Measurements from ENCODE around the gene MEAK7. TPM values are rescaled to one million over a fixed set of nuclear protein-coding genes. Genes with fewer than 3 reads are reported as not detected.

MEAK7 gene
- total and polyA plus RNA-seq, 2 of the 8 experiments (the other 6 are each of a cell fraction or from before 2014, with no cell fraction given): 9.6 to 19.6 TPM

GRCh38 chr16:84540194-84540593 is 35.7 kb upstream of the MEAK7 start:
- Histone ChIP-seq H3K4me3 (ENCODE audit: extremely low read depth in 1 of 4, insufficient read depth in 2 of 4, low read depth in 3 of 4, low read length in 4 of 4) (no peak overlapping the region), H3K79me1 (ENCODE audit: low read depth, low read length) (no peaks in the 10 kb centered on the region), H3K14ac (ENCODE audit: insufficient read length) (no peak overlapping the region), H2BK5ac (ENCODE audit: low read depth, low read length) (no peak overlapping the region), H2AK5ac (ENCODE audit: low read depth, low read length) (no peak overlapping the region), H2AFZ (ENCODE audit: low read length) (no peak overlapping the region), H4K8ac (ENCODE audit: extremely low read depth, insufficient read depth, low read length) (no peak overlapping the region), H2BK120ac (replicated peaks; ENCODE audit: low read depth, low read length) (no peak overlapping the region), H3K4me1 (replicated peaks in 1 of 4; ENCODE audit: control insufficient read depth in 3 of 4, insufficient read depth in 4 of 4, low read length in 3 of 4) (peaks cover 3 to 11% (median 8%) of the 10 kb centered on the region in 4 experiments), H3K18ac (ENCODE audit: extremely low read depth, low read length) (no peak overlapping the region), H3K23me2 (ENCODE audit: low read depth, low read length) (no peaks in the 10 kb centered on the region), H2BK20ac (ENCODE audit: low read length) (no peak overlapping the region), H3K4me2 (ENCODE audit: insufficient read depth in 1 of 2, low read depth in 2 of 2, low read length in 2 of 2) (no peak overlapping the region), H3K27ac (ENCODE audit: low read depth, low read length) (no peak overlapping the region), H3K9me3 (ENCODE audit: insufficient read depth in 2 of 2, low read depth in 1 of 2, low read length in 1 of 2) (no peaks in the 10 kb centered on the region), H4K5ac (ENCODE audit: insufficient read length, low read depth, low read length) (no peak overlapping the region), H3K79me2 (ENCODE audit: control insufficient read depth in 1 of 2, insufficient read depth in 2 of 2, low read length in 2 of 2) (no peaks in the 10 kb centered on the region), H3K4ac (replicated peaks; ENCODE audit: insufficient read length, low read depth, low read length) (no peak overlapping the region), H3K9ac (replicated peaks in 1 of 4; ENCODE audit: extremely low read depth in 1 of 4, low read depth in 3 of 4, low read length in 3 of 4) (no peak overlapping the region), H3K27me3 (replicated peaks in 1 of 4; ENCODE audit: control insufficient read depth in 3 of 4, extremely low read depth in 1 of 4, insufficient read depth in 3 of 4, low read length in 3 of 4) (no peaks in the 10 kb centered on the region), H4K20me1 (replicated peaks in 1 of 2; ENCODE audit: control insufficient read depth in 1 of 2, insufficient read depth in 2 of 2, low read length in 2 of 2) (no peaks in the 10 kb centered on the region), H3K56ac (replicated peaks; ENCODE audit: insufficient read length, low read depth, low read length) (no peak overlapping the region), H2BK15ac (ENCODE audit: low read length) (no peak overlapping the region), H2BK12ac (ENCODE audit: low read depth, low read length) (no peak overlapping the region), H4K91ac (replicated peaks; ENCODE audit: insufficient read length, low read length) (no peak overlapping the region), H3K36me3 (ENCODE audit: control insufficient read depth in 2 of 4, insufficient read depth in 4 of 4, low read length in 3 of 4) (no peaks in the 10 kb centered on the region), H3K23ac (ENCODE audit: insufficient read length) (no peak overlapping the region)
- POLR2A ChIA-PET (ENCODE audit: partially characterized antibody): interaction anchor here (0.6 to 2.2 kb wide), 5 partner anchors 9 to 18 kb away, joined by 3 to 8 read pairs (median 7); no protein-coding TSS in a partner anchor
- CTCF ChIA-PET (ENCODE audit: partially characterized antibody): interaction anchor here (1.3 to 1.8 kb wide), 3 partner anchors 20 to 34 kb away, joined by 3 to 7 read pairs (median 5); no protein-coding TSS in a partner anchor
- WGBS, 2 experiments (ENCODE audit: extremely low coverage in 1 of 2, insufficient coverage in 1 of 2, insufficient read length in 1 of 2, insufficient replicate concordance in 2 of 2, low coverage in 1 of 2, low lambda C conversion rate in 2 of 2, missing lambda C conversion rate in 1 of 2): 92% methylated on average over 4 of the region's 4 CpGs; no CpG with 5 or more reads in 1 of the 2 experiments
- FAIRE-seq (no peak), DNase-seq (ENCODE audit: low read depth in 1 of 2, low spot score in 2 of 2) (no peak)
- TF ChIP-seq FOSL1 (IDR thresholded peaks at IDR 0.05; ENCODE audit: insufficient read depth, low read depth, low read length): no peak
- TF ChIP-seq CEBPB (IDR thresholded peaks at IDR 0.05; ENCODE audit: low read depth, low read length): no peak
- TF ChIP-seq YY1 (IDR thresholded peaks at IDR 0.05; ENCODE audit: low read depth, low read length): no peak
- no peak for TF ChIP-seq BRCA1 (IDR thresholded peaks at IDR 0.05; ENCODE audit: low read depth, low read length)
- no peak for TF ChIP-seq ZNF274 (IDR thresholded peaks at IDR 0.05; ENCODE audit: borderline replicate concordance, extremely low read depth, low read length)
- TF ChIP-seq POU5F1 (IDR thresholded peaks at IDR 0.05; ENCODE audit: low read depth, low read length): no peak
- no peak for TF ChIP-seq KDM1A (IDR thresholded peaks at IDR 0.05; ENCODE audit: borderline replicate concordance, low read length)
- TF ChIP-seq JUN (IDR thresholded peaks at IDR 0.05; ENCODE audit: low read depth, low read length): no peak
- no peak for TF ChIP-seq RBBP5 (IDR thresholded peaks at IDR 0.05; ENCODE audit: borderline replicate concordance, low read depth, low read length)
- TF ChIP-seq GTF2F1 (IDR thresholded peaks at IDR 0.05; ENCODE audit: borderline replicate concordance, low read depth, low read length): no peak
- no peak for TF ChIP-seq KDM5A (IDR thresholded peaks at IDR 0.05; ENCODE audit: low read length)
- TF ChIP-seq CBX8 (IDR thresholded peaks at IDR 0.05; ENCODE audit: borderline replicate concordance, low read depth, low read length): no peak
- TF ChIP-seq TAF1 (IDR thresholded peaks at IDR 0.05; ENCODE audit: low read depth, low read length): no peak
- TF ChIP-seq SP4 (IDR thresholded peaks at IDR 0.05; ENCODE audit: low read length): no peak
- TF ChIP-seq RNF2 (IDR thresholded peaks at IDR 0.05; ENCODE audit: borderline replicate concordance, low read depth, low read length, missing control alignments, poor library complexity, severe bottlenecking): no peak
